GM12878 (cell line): ENCODE results near the gene XDH. TPM values are rescaled to one million over a fixed set of nuclear protein-coding genes. Genes with fewer than 3 reads are reported as not detected.

Experiments
- ATAC-seq: fragments of 200-7000 bp; cut with Tn5 transposase; 3 replicates; pipeline ENCODE4 v1.9.1; 2020; ENCODE audit warnings: mild to moderate bottlenecking, moderate library complexity
- BruUV-seq: library from RNA; stranded (reverse); fragments of 400-500 nt; replicated peaks from 2 replicates; lab custom pipeline; 2021; lab: Mats Ljungman, UMichigan
- CTCF ChIA-PET: fragments of 300-600 bp; sonication (Branson Sonifier 250); formaldehyde crosslinking; extraction: SDS; loops from one replicate; lab custom pipeline; 2021; ENCODE audit warnings: inconsistent platforms; lab: Yijun Ruan, JAX
- POLR2A ChIA-PET: fragments of 350-600 bp; formaldehyde crosslinking; extraction: SDS; loops from one replicate; lab custom pipeline; 2021; ENCODE audit warnings: inconsistent platforms; lab: Charles Lee
- RAD21 ChIA-PET: fragments of 300-600 bp; sonication (Branson Sonifier 250); formaldehyde crosslinking; loops from one replicate; lab custom pipeline; 2023; ENCODE audit warnings: antibody characterized with exemption; ENCODE audit not compliant: unreplicated experiment; lab: Charles Lee
- SMC1A ChIA-PET: fragments of 300-600 bp; sonication (Branson Sonifier 250); formaldehyde crosslinking; loops from one replicate; lab custom pipeline; 2023; ENCODE audit not compliant: unreplicated experiment, uncharacterized antibody; lab: Charles Lee
- DNase-seq: peaks from one replicate; pipeline ENCODE4 v3.0.0-alpha.2; 2011; ENCODE audit warnings: low read depth, low spot score
- FAIRE-seq: peaks from 3 replicates; lab custom pipeline; 2011; peaks lifted over from hg19 to GRCh38; lab: Jason Lieb, UNC
- H2AFZ ChIP-seq: 2 replicates; pipeline ENCODE4 v1.6.0; 2011; ENCODE audit warnings: low read depth, low read length, control low read depth; ENCODE audit not compliant: control insufficient read depth
- H3K27ac ChIP-seq: 2 replicates; pipeline ENCODE4 v1.5.1; 2011; ENCODE audit warnings: control low read depth; ENCODE audit not compliant: control insufficient read depth, insufficient read depth
- H3K27me3 ChIP-seq, 2 experiments: replicated peaks in 1 of 2; 2 replicates each; pipeline versions ENCODE4 v1.6.0 to v1.6.1; 2011; ENCODE audit warnings: low read length in 1 of 2; ENCODE audit not compliant: control insufficient read depth in 2 of 2, insufficient read depth in 2 of 2
- H3K36me3 ChIP-seq, 2 experiments: 2 replicates each; pipeline ENCODE4 v1.5.1; 2011; ENCODE audit warnings: low read length in 1 of 2; ENCODE audit not compliant: control insufficient read depth in 2 of 2, insufficient read depth in 2 of 2
- H3K4me1 ChIP-seq: 2 replicates; pipeline ENCODE4 v1.6.1; 2011; ENCODE audit warnings: mild to moderate bottlenecking, low read length, moderate library complexity, mixed read lengths; ENCODE audit not compliant: control insufficient read depth, insufficient read depth
- H3K4me2 ChIP-seq: 2 replicates; pipeline ENCODE4 v1.6.0; 2011; ENCODE audit warnings: control low read depth; ENCODE audit not compliant: control insufficient read depth, insufficient read depth
- H3K4me3 ChIP-seq: fragments of 200-600 bp; sonication (generic); 2 replicates; pipeline ENCODE4 v1.5.1; 2016
- H3K79me2 ChIP-seq: 2 replicates; pipeline ENCODE4 v1.6.0; 2011; ENCODE audit warnings: low read length; ENCODE audit not compliant: control insufficient read depth, insufficient read depth
- H3K9ac ChIP-seq: 2 replicates; pipeline ENCODE4 v1.8.0; 2011; ENCODE audit warnings: low read length, control low read depth, mixed read lengths; ENCODE audit not compliant: control insufficient read depth, insufficient read depth
- H3K9me3 ChIP-seq: replicated peaks from 3 replicates; pipeline ENCODE4 v1.5.1; 2011; ENCODE audit warnings: mild to moderate bottlenecking, low read length; ENCODE audit not compliant: control insufficient read depth, insufficient read depth
- H4K20me1 ChIP-seq: 2 replicates; pipeline ENCODE4 v1.6.0; 2011; ENCODE audit not compliant: control insufficient read depth, insufficient read depth
- PAX5 ChIP-seq: IDR thresholded peaks from 2 replicates; pipeline ENCODE4 v1.6.1; 2011; ENCODE audit warnings: low read depth, low read length, borderline replicate concordance
- PAX8 ChIP-seq: fragments of 450-650 bp; IDR thresholded peaks from 2 replicates; pipeline ENCODE4 v1.6.1; 2017; ENCODE audit warnings: mild to moderate bottlenecking, moderate library complexity
- SIX5 ChIP-seq: IDR thresholded peaks from 2 replicates; pipeline ENCODE4 v1.6.1; 2011; ENCODE audit warnings: mild to moderate bottlenecking, low read depth, low read length, moderate library complexity; ENCODE audit not compliant: severe bottlenecking
- SKIL ChIP-seq: fragments of 450-650 bp; IDR thresholded peaks from 2 replicates; pipeline ENCODE4 v1.6.1; 2017; ENCODE audit warnings: mild to moderate bottlenecking, low read depth, inconsistent platforms; ENCODE audit not compliant: poor library complexity, severe bottlenecking
- SMC3 ChIP-seq: IDR thresholded peaks from 2 replicates; pipeline ENCODE4 v1.6.1; 2011; ENCODE audit warnings: low read length, improper control_type of control experiment, borderline replicate concordance
- WGBS: methylation state at CpG from one replicate; pipeline ENCODE4 v1.1.6; 2016; ENCODE audit warnings: low lambda C conversion rate; ENCODE audit not compliant: insufficient replicate concordance, insufficient coverage; ENCODE audit errors: missing lambda C conversion rate; 5-methylcytosine and 5-hydroxymethylcytosine counted together
- in situ Hi-C: fragments of 300-500 bp; cut with MboI; formaldehyde crosslinking; loops from 9 replicates; pipeline ENCODE4 v1.14.3; 2018; ENCODE audit warnings: mixed read lengths
- intact Hi-C: fragments of 100-400 bp; cut with micrococcal nuclease; formaldehyde crosslinking; loops from one replicate; pipeline ENCODE4 v1.14.2; 2022; ENCODE audit not compliant: unreplicated experiment
- polyA plus RNA-seq, 11 experiments: library from polyadenylated mRNA; depleted of rRNA in 4 of 11; unstranded in 6 of 11; stranded (reverse) in 5 of 11; fragments of >200 nt; fragmentation: Nextera tagmentation in 4 of 11; fragmentation: Illumina TruSeq in 1 of 11; extraction: Ambion mirVana in 4 of 11; extraction: Trizol in 1 of 11; gene quantifications; 1 replicate in 1 of 11; 2 replicates in 10 of 11; pipeline versions ENCODE4 v1.2.1 to v1.2.3, GENCODE V29; 2011 to 2016; ENCODE audit warnings: inconsistent platforms in 2 of 11, missing spikeins in 2 of 11, low read depth in 1 of 11
- total RNA-seq, 4 experiments: library from RNA; depleted of rRNA in 3 of 4; stranded (reverse); fragments of >200 nt in 3 of 4; fragmentation: Illumina TruSeq in 1 of 4; extraction: Trizol in 1 of 4; gene quantifications; 2 replicates each; pipeline versions ENCODE4 v1.2.1 to v1.2.3, GENCODE V29; 2013 to 2021

Gene XDH
- total and polyA plus RNA-seq, 10 of the 15 experiments (the other 5 are each of a cell fraction or from before 2014, with no cell fraction given) = 0.01 TPM; not detected in 9

- BruUV-seq = no TSS peak
- intact Hi-C loops = no loop called here
- DNase-seq = no peak
These were observed 10.2 kb downstream of the XDH start for GRCh38 chr2:31404302-31404701.

More at GRCh38 chr2:31404302-31404701, 10.2 kb downstream of the XDH start:
- SMC1A ChIA-PET = no interaction called here
- POLR2A ChIA-PET = no interaction called here
- CTCF ChIA-PET = no interaction called here
- H3K79me2 ChIP-seq = no peaks in the 10 kb centered on the region
- no peaks in the 10 kb centered on the region; a peak in 1 of 4 replicates for H3K27me3 ChIP-seq
- no peaks in the 10 kb centered on the region for H3K4me1 ChIP-seq
- no peaks in the 10 kb centered on the region for H4K20me1 ChIP-seq
- ATAC-seq (no peak), FAIRE-seq (no peak)
- WGBS = 0% methylated on average over 1 of the region's 1 CpG
- no peak for TF ChIP-seq SMC3
- TF ChIP-seq SIX5 = no peak
- no peak for TF ChIP-seq PAX8
- TF ChIP-seq PAX5 = no peak
- TF ChIP-seq SKIL = no peak
- H2AFZ ChIP-seq = no peak overlapping the region
- no peak overlapping the region for H3K4me3 ChIP-seq
- no peaks in the 10 kb centered on the region for H3K9me3 ChIP-seq
- no peaks in the 10 kb centered on the region for H3K36me3 ChIP-seq
- H3K27ac ChIP-seq = no peak overlapping the region
- in situ Hi-C loops = no loop called here
- no peak overlapping the region for H3K9ac ChIP-seq
- RAD21 ChIA-PET = no interaction called here
- H3K4me2 ChIP-seq = no peak overlapping the region
